Panc1 (cell line): ENCODE data around the gene TBATA.

Experiments used
- CTCF ChIP-seq: fragments of 450-650 bp; IDR thresholded peaks from 2 replicates; pipeline ENCODE4 v1.5.1; 2017; ENCODE audit warnings: mild to moderate bottlenecking
- POLR2AphosphoS5 ChIP-seq: IDR thresholded peaks from 2 replicates; pipeline ENCODE4 v1.6.1; 2012; ENCODE audit warnings: mild to moderate bottlenecking, low read depth, low read length, moderate library complexity
- REST ChIP-seq, 2 experiments: IDR thresholded peaks; 2 replicates each; pipeline ENCODE4 v1.6.1; 2011 to 2012; ENCODE audit warnings: low read depth in 2 of 2, control low read depth in 1 of 2, low read length in 1 of 2, mild to moderate bottlenecking in 1 of 2, moderate library complexity in 1 of 2; ENCODE audit not compliant: insufficient read depth in 1 of 2
- SIN3A ChIP-seq: IDR thresholded peaks from 2 replicates; pipeline ENCODE4 v1.6.1; 2012; ENCODE audit warnings: low read depth, mild to moderate bottlenecking, low read length, moderate library complexity, borderline replicate concordance; ENCODE audit not compliant: insufficient read depth
- TCF7L2 ChIP-seq: IDR thresholded peaks from 2 replicates; pipeline ENCODE4 v1.6.1; 2011; ENCODE audit warnings: mild to moderate bottlenecking, low read depth, low read length, inconsistent platforms

GRCh38 chr10:70779088-70779487 is 6.1 kb downstream of the TBATA start:
- no peak for TF ChIP-seq TCF7L2
- no peak for TF ChIP-seq POLR2AphosphoS5
- no peak for TF ChIP-seq CTCF
- no peak for TF ChIP-seq REST (IDR thresholded peaks at IDR 0.05; ENCODE audit: insufficient read depth in 1 of 2, low read depth in 2 of 2, low read length in 1 of 2)
- TF ChIP-seq SIN3A, result no peak
